GM18526 (cell line): ENCODE results near the gene TCERG1L.

ENCODE experiments used
- POLR2A ChIP-seq: IDR thresholded peaks from 3 replicates; pipeline ENCODE4 v1.6.1; 2011; ENCODE audit not compliant: insufficient read length; ENCODE audit errors: extremely low read depth

Gene TCERG1L

DNA sequence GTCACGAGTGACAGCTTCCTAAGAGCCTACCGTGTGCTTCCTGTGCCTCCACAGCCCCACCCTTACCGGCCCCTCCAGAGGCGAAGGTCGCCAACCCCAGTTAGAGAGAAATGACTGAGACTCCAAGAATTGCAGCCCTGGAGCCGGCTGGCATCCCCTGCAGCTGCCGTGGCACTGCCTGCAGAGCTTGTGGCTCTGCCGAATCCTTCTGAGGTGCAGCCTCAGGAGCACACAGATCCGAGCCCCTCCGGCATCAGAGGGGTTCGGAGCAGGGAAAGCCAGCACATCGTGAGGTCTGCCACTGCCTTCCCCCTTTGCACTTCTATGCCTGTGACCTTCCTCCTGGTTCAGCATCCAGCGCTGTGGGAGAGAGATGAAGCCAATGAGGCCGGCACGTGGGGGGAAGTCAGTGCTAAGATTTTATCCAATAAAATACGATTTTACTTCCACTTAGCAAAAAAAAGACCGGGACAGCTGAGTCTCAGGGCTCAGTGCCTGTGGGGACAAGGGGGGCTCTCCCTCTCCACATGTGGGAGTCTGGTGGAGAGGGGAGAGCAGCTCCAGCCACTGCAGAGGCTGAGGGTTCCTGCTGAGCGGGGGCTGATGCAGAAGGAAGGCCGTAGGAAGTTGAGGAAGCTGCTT, 80.1 kb downstream of the TCERG1L start:
- no peak for TF ChIP-seq POLR2A

DNA sequence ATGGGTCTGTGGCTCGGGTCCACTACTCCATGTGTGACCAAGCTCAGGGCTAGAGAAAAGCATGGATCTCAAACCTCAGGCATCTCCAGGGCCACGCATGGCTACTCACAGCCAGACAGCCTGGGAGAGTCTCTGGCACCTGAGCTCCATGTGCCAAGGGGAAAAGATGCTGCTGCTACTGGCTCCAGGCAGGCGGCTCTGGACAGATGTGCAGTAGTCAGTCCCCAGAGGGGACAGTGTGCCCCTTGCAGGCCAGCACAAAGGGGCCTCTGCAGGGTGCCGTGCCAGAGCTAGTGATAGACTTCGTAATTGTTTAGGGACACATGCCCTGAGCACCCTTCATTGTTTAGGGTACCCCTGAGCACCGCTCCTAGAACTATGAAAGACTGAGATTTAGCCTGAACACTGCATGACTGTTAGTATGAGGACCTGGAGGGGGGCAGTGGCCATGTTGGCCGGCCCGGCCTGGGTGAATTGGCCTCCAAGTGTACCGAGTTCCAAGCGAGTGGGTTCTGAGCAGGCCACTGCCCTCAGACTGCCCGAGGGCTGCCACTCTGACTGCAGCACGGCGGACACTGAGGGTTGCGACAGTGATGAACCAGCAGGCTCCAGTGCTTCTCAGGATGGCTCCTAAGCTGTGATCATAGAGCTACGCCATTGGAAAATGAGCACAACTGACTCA, 80.7 kb downstream of the TCERG1L start:
- TF ChIP-seq POLR2A: no peak

DNA sequence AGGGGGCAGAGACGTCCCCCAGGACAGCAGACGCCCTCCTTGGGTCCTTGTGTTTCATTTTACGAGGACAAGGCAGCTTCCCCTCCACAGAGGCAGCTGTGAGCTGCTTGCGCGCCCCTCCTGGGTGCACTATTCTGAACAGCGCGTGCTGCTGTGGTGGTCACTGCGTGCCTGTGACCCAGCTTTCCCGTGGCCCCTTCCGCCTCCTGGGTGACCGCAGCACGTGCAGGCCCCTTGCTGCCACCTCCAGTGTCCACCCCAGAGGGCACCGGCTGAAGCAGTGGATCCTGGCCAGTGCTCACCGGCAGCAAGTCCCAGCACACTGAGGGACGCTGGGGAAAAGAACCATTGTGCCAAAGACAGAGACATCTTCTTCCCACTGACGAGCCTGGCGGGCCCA, 81.4 kb downstream of the TCERG1L start:
- no peak for TF ChIP-seq POLR2A

DNA sequence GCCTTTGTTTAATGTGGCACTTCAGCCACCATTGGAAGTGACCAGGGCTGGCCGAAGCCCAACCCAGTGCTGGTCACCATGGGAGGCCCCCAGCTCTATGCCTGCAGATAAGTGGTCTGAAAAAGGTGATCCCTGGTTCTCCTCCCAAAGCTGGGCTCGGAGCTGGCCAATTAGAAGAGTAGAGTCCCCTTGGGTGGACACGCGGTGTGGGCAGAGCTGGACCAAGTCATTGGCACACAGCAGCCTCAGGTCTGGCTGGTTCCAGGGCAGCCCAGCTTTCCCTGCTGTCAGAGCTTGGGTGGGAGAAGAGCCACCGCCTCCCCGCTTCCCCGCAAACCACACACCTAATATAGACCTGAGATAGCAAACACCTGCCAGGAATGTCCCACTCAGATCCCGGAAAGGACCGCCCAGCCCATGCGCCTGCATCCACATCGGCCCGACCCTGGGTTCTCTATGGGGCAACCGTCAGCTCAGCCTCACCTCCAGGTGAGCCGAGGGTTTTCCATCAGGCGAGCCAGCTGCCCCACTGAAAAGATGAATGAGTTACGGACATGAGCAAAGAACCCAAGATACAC, 84.3 kb downstream of the TCERG1L start:
- no peak for TF ChIP-seq POLR2A

DNA sequence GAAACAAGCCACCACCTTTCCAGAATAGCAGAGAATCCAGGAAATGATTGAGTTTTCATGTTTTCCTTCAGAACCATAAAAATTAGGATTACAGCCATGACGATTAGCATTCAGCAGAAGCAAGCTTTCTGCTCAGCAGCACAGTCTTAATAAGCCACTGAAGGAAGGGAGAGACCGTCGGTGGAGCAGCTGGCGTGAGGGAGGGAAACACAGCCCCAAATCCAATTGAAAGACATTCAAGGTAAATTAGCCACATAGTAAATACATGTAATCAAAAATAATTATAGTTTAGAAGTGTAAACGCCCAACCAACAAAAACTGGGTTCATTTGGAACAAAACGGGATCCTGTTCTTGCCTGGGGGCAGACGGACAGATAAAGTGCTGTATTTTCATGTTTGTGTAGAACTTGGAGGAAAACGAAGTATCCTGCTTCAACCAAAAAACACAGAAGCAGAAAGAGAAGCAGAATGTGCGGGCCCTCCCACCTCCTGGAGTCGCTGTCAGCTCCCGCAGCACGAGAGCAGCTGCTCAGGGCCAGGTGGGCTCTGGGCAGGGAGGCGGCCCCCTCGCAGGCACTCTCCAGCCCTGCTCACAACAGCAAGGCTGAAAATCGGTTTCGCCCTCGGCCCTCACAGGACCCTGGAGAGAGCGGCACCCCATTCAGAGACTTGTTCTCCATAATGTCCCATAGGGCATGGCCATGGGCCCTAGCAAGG, 84.9 kb downstream of the TCERG1L start:
- no peak for TF ChIP-seq POLR2A

DNA sequence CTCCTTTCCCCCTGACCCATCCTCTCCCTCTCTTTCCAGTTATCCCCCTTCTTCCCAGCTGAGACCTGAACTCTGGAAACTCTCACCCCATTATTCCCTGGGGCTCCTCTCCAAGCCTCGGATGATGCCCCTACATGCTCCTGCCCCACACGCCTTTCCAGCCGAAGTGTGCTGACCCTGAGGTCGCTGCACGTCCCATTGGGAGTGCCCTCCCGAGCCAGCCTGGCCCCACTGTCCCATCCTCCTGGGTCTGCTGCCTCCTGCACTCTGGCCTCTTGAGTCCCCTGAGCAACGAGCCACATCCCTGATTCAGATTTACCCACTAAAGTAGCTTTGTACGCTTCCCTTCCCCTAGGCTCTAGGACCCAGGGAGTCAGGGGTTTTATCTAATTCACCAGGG, 87.4 kb downstream of the TCERG1L start:
- no peak for TF ChIP-seq POLR2A

DNA sequence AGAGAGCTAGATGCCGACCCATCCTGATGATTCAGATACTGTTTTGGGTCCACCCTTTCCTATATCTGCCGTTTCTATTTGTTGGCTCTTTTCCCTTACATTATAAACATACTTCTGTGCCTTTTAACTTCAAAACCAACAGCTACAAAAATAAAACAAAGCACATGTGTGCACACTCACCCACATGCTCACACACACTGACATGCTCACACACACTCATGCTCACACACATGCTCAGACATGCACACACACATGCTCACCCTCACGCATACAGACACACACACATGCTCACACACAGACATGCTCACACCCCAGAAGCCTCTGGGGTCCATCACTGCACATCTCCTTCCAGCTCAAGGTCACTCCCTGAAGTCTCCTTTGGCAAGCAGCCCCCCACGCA, 88.1 kb downstream of the TCERG1L start:
- TF ChIP-seq POLR2A: no peak

DNA sequence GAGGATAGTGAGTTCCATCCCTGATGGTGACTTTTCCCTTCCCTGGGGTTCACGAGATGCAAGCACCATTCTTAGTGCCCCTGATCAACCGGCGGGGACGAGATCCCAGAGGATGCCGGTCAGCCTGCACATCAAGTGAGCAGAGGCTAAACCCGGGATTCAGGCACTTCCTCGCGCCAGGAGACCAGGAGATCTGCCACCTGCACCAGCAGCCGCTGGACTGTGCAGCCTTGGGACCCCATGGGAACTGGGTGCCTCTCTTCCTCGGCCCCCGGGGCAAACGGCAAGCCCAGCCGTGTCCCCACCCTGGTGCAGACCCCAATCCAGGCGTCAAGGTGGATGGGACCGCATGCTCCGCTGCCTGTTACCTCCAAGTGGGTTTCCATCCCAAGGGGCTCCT, 88.5 kb downstream of the TCERG1L start:
- no peak for TF ChIP-seq POLR2A

DNA sequence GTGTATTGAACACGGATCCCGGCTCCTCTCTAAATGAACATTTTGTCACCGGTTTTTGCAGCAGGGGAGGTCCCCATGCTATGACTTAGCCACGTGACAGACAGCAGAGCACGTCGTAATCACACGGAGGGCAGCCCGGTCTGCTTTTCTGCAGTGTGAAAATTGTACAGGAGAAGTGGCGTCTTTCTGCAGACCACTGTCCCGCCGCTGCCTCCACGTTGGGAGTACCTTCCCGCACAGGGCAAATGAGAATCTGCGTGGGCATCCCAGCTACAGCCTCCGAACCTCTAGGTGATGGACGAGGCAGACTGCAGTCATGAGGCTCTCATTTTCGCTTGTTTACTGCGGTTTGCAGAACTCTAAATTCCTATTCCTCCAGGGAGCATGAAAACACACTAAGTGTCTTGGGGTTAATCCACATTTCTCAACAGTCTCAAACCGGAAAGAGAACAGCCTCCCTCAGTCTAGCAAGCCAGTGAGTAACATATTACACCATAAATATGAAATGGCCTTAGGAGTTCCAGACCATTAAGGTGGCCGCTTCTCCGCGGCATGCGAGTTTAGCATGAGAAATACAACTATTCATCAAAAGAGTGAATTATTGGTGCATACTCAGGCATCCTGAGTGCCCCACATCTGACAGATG, 89.8 kb downstream of the TCERG1L start:
- no peak for TF ChIP-seq POLR2A

DNA sequence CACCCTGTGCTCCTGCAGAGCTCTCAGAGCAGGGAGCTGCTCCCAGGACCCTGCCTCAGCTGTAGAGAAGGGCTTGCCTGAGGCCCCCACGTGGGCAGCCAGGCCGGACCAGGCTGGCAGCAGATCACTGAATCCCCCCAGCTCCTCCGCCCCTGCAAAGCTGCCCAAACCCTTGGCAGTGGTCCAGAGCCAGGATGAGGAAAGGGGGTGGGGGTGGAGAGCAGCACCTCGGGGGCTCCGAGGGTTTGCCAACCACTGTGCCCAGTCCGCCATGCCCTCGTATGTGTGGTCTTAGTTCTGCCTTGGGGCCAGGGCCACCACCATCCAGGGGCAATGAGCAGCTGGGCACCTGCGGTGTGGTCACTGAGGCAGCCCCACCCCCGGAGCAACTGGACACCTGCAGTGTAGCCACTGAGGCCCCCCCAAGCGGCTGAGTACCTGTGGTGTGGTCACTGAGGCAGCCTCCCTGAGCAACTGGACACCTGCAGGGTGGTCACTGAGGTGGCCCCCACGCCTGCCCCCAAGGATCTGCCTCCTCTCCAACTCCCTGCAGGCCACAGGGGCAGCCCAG, 90.8 kb downstream of the TCERG1L start:
- no peak for TF ChIP-seq POLR2A

DNA sequence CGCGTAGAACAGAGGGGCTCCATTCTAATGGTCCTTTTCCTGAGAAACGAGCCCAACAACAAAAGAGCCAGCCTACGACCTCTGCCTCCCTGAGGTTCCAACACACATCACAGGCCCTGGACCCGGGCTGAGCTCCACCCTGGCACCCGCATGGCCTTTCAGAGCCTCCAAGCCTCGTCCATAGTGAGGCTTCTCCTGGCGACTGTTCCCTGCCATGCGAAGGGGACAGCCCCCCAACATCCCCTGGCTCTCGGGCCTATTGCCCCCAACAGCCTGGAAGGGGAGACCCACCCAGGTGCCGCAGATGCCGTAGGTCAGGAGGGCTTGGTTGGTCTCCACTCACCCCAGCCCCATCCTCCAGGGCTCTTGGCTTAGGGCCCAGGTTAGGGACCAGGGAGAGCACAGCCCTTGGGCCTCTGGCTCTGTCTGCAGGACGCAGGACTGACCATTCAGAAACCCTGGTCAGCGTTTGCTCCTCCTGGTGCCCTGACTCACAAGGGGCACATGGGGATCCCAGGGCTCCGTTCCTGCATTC, 91.5 kb downstream of the TCERG1L start:
- no peak for TF ChIP-seq POLR2A

DNA sequence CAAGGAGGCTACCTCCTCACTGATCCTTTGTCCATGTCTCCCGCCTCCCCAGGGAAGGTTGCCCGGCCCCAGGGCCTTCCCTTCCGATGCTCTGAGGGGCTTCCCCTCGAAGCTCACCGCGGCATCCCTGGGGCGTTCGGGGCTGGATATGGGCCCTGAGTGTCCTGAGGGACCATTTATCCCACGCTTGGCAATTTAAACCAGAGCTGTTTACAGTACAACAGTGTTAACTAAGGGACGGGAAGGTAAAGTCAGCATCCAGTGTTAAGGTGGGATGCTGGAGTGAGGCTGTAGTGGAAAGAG, 92.0 kb downstream of the TCERG1L start:
- TF ChIP-seq POLR2A: no peak

DNA sequence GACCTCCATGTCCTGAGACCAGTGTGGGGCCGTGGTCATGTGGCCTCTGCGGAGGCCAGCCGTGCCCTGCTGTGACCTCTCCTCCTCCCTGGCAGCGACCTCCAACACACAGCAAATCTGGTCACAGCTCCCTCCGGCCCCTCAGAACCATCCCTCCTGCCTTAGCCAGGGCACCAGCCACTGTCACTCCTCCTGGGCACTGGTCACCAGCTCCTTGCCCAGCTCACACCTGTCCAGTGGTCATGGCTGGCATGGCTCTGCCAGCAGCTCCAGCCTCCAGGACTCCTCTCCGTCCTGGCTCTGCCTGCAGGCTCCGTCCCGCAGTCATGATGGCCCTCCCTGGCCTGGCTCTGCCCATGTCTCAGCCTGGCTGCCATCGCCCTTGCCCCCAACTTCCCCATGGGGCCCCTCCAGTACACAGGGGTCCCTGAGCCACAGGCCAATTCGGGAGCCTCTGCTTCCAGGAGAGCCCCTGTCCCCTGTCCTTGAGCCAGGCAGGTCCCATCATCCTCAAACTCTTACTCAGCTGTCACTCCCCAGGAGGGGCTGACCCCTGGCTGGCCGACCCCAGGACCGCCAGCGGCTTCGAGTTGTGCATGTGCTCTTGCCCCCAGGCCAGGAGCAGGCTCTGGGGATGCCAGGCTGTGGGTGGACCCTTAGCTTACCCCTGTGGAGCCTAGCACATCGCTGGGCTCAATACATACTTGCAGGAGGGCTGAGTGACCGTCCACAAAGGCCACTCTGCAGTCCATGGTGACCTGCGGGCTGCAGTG, 92.5 kb downstream of the TCERG1L start:
- TF ChIP-seq POLR2A: no peak

DNA sequence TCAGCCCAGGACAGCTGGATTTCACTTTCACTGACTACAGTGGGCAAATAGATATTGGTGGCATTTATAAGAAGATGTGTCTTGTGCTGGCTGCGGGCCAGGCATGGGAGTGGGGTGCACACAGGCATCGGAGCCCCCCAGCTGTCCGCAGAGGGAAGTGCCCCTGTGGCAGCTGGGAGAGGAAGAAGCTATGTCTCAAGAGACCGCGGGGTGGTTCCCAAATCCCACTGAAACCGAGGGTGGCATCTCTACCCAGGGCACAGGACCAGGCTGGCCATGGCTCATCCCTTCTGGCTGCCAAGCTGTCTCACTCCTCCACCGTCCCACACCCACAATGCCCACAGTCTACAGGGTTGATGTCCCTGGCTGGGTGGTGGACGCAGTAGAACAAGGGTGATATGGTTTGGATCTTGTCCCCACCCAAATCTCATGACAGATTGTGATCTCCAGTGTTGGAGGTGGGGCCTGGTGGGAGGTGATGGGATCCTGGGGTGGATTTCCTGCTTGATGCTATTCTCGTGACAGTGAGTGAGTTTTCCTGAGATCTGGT, 94.8 kb downstream of the TCERG1L start:
- TF ChIP-seq POLR2A: no peak
